Measurements from ENCODE around the gene LAMB3.

- TF ChIP-seq EZH2 (IDR thresholded peaks at IDR 0.05; ENCODE audit: low read length), result no peak
- TF ChIP-seq, protein P1, sequence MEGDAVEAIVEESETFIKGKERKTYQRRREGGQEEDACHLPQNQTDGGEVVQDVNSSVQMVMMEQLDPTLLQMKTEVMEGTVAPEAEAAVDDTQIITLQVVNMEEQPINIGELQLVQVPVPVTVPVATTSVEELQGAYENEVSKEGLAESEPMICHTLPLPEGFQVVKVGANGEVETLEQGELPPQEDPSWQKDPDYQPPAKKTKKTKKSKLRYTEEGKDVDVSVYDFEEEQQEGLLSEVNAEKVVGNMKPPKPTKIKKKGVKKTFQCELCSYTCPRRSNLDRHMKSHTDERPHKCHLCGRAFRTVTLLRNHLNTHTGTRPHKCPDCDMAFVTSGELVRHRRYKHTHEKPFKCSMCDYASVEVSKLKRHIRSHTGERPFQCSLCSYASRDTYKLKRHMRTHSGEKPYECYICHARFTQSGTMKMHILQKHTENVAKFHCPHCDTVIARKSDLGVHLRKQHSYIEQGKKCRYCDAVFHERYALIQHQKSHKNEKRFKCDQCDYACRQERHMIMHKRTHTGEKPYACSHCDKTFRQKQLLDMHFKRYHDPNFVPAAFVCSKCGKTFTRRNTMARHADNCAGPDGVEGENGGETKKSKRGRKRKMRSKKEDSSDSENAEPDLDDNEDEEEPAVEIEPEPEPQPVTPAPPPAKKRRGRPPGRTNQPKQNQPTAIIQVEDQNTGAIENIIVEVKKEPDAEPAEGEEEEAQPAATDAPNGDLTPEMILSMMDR (optimal IDR thresholded peaks at IDR 0.05 in 1 of 3, IDR thresholded peaks at IDR 0.05 in 1 of 3, conservative IDR thresholded peaks at IDR 0.05 in 1 of 3; ENCODE audit: extremely low read depth in 1 of 3, insufficient read depth in 2 of 3, low read length in 3 of 3), result no peak
These were observed 62.8 kb downstream of the LAMB3 start for GRCh38 chr1:209589440-209589839.

All from keratinocyte (primary cell).